Measurements from ENCODE around the gene FLRT3.

DNA sequence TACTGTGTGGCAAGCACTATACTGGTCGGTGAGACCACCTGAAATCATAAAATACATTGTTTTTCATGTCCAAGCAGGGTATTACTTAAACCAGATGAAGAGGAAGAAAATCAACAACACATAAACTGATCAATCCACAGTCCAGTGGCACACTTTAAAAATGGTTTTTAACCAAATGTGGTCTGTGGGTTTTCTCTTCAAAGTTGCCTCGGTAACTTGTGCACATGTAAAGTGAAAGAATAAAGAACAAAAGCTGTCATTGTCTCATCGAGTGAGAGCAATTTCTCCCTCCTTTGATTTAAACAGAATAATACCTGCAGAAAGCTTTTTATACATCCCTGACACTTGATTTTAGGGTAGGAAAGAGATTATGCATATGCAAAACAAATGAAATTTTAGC, 3.7 kb downstream of the FLRT3 start:
- no peak for TF ChIP-seq EZH2 (IDR thresholded peaks at IDR 0.05; ENCODE audit: insufficient read depth, low read length)
- TF ChIP-seq, protein P1, sequence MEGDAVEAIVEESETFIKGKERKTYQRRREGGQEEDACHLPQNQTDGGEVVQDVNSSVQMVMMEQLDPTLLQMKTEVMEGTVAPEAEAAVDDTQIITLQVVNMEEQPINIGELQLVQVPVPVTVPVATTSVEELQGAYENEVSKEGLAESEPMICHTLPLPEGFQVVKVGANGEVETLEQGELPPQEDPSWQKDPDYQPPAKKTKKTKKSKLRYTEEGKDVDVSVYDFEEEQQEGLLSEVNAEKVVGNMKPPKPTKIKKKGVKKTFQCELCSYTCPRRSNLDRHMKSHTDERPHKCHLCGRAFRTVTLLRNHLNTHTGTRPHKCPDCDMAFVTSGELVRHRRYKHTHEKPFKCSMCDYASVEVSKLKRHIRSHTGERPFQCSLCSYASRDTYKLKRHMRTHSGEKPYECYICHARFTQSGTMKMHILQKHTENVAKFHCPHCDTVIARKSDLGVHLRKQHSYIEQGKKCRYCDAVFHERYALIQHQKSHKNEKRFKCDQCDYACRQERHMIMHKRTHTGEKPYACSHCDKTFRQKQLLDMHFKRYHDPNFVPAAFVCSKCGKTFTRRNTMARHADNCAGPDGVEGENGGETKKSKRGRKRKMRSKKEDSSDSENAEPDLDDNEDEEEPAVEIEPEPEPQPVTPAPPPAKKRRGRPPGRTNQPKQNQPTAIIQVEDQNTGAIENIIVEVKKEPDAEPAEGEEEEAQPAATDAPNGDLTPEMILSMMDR (IDR thresholded peaks at IDR 0.05; ENCODE audit: insufficient read depth, low read depth, low read length), result no peak
